ENCODE results near the gene DDX59.

- no peak for TF ChIP-seq POLR2A (IDR thresholded peaks at IDR 0.05)
- TF ChIP-seq CTCF (IDR thresholded peaks at IDR 0.05), result no peak
- TF ChIP-seq POLR2AphosphoS5 (IDR thresholded peaks at IDR 0.05), result no peak
- TF ChIP-seq EP300 (IDR thresholded peaks at IDR 0.05), result no peak
These were observed 35.3 kb upstream of the DDX59 start for GRCh38 chr1:200704986-200705500.

All from stomach (tissue), 4 donors.